Right lobe of liver (tissue), 6 donors: ENCODE measurements around the gene CCHCR1. TPM values are rescaled to one million over a fixed set of nuclear protein-coding genes. Genes with fewer than 3 reads are reported as not detected.

Experiments
- ATAC-seq, 4 donors: fragments of 200-7000 bp; cut with Tn5 transposase; one replicate each; pipeline ENCODE4 v1.9.1; 2020; ENCODE audit warnings: mild to moderate bottlenecking in 4 of 4, moderate library complexity in 4 of 4
- DNase-seq, 3 donors: peaks; one replicate each; pipeline ENCODE4 v3.0.0-alpha.2; 2020
- H3K27ac ChIP-seq, 3 donors: fragments of 200-600 bp; one replicate each; pipeline ENCODE4 v1.8.0; 2022
- H3K27me3 ChIP-seq, 2 donors: fragments of 200-600 bp; one replicate each; pipeline ENCODE4 v1.8.0; 2022
- H3K36me3 ChIP-seq, 4 donors: fragments of 200-600 bp; sonication (generic) in 1 of 4; one replicate each; pipeline versions ENCODE4 v1.5.1 to v1.8.0; 2017 to 2022; ENCODE audit warnings: control low read depth in 1 of 4
- H3K4me1 ChIP-seq, 4 donors: fragments of 200-600 bp; sonication (generic) in 1 of 4; one replicate each; pipeline versions ENCODE4 v1.5.1 to v1.8.0; 2017 to 2022; ENCODE audit warnings: control low read depth in 1 of 4
- H3K4me3 ChIP-seq, 3 donors: fragments of 200-600 bp; one replicate each; pipeline ENCODE4 v1.8.0; 2022
- H3K9me3 ChIP-seq, 4 donors: fragments of 200-600 bp; sonication (generic) in 1 of 4; one replicate each; pipeline versions ENCODE4 v1.5.1 to v1.8.0; 2017 to 2022; ENCODE audit warnings: control low read depth in 1 of 4
- CTCF ChIP-seq, 4 donors: fragments of 200-600 bp in 3 of 4; fragments of 450-650 bp in 1 of 4; IDR thresholded peaks; one replicate each; pipeline versions ENCODE4 v1.5.1 to v1.8.0; 2016 to 2022; ENCODE audit warnings: antibody characterized with exemption in 4 of 4, mild to moderate bottlenecking in 2 of 4
- POLR2A ChIP-seq: fragments of 450-650 bp; IDR thresholded peaks from one replicate; pipeline ENCODE4 v1.6.1; 2017; ENCODE audit warnings: antibody characterized with exemption, mild to moderate bottlenecking
- WGBS: methylation state at CpG from one replicate; pipeline ENCODE4 v1.1.6; 2018; ENCODE audit warnings: low coverage, low lambda C conversion rate; ENCODE audit not compliant: insufficient coverage; ENCODE audit errors: missing lambda C conversion rate; 5-methylcytosine and 5-hydroxymethylcytosine counted together
- intact Hi-C, 2 donors: fragments of 100-400 bp; cut with DNase I; formaldehyde crosslinking; loops; one replicate each; pipeline versions ENCODE4 v1.11.2 to v1.14.1; 2022
- total RNA-seq, 6 experiments: library from RNA; depleted of rRNA in 2 of 6; stranded (reverse); fragments of >200 nt in 2 of 6; fragmentation: NEBNext Ultra II Directional in 3 of 6; extraction: Animal tissue kit (Norgen Biotek cat#: 25700) in 3 of 6; gene quantifications; one replicate each; pipeline versions ENCODE4 v1.1.0 to v1.2.4, GENCODE V29; 2016 to 2023
- donor health status: DM: no; HTN: yes; CAD: no.
- donor health status: DM: no; HTN: no; CAD: no.
- donor health status: DM: no; HTN: no; CAD: no.
- donor health status: DM: no; HTN: yes; CAD: no.
- donor health status: DM: no; HTN: yes; CAD: no.

CCHCR1 gene
- total RNA-seq, 6 experiments from 2014 or later, result 6.0 to 9.1 (median 8.0) TPM

GRCh38 chr6:31130751-31131150 lies 26.9 kb downstream of the CCHCR1 start:
- Histone ChIP-seq H3K4me1 (no peaks in the 10 kb centered on the region), H3K4me3 (no peak overlapping the region), H3K9me3 (no peaks in the 10 kb centered on the region), H3K27ac (no peak overlapping the region), H3K27me3 (no peaks in the 10 kb centered on the region), H3K36me3 (no peaks in the 10 kb centered on the region)
- WGBS, result 69% methylated on average over 3 of the region's 3 CpGs
- TF ChIP-seq CTCF (IDR thresholded peaks at IDR 0.05) (no peak), POLR2A (no peak)
- DNase-seq (no peak), ATAC-seq (no peak)
- intact Hi-C loops, result loop anchor here in 1 of 2 donors (10.0 kb wide), 1 partner anchor 244 kb away; no protein-coding TSS in a partner anchor

- 26% methylated on average over 4 of the region's 4 CpGs for WGBS
- TF ChIP-seq CTCF (IDR thresholded peaks at IDR 0.05) (no peak), POLR2A (no peak)
- DNase-seq (no peak), ATAC-seq (no peak)
- no peak overlapping the region for H3K27ac ChIP-seq
- no peaks in the 10 kb centered on the region for H3K4me1 ChIP-seq
- H3K9me3 ChIP-seq, result no peaks in the 10 kb centered on the region
- H3K27me3 ChIP-seq, result no peaks in the 10 kb centered on the region
- intact Hi-C loops, result no loop called here
- H3K4me3 ChIP-seq, result no peak overlapping the region
- no peaks in the 10 kb centered on the region for H3K36me3 ChIP-seq
Observed at GRCh38 chr6:31129130-31129529, 28.5 kb downstream of the CCHCR1 start.

GRCh38 chr6:31128093-31128676 lies 29.4 kb downstream of the CCHCR1 start:
- ATAC-seq (peak; percentile 81 to 89 (median 82)), DNase-seq (peak in 2 of 3 donors; percentile 64)
- H3K9me3 ChIP-seq, result no peaks in the 10 kb centered on the region
- no peak overlapping the region for H3K4me3 ChIP-seq
- intact Hi-C loops, result no loop called here
- no peaks in the 10 kb centered on the region for H3K27me3 ChIP-seq
- peak; percentile 54 to 89 (median 83) for TF ChIP-seq CTCF (IDR thresholded peaks at IDR 0.05)
- TF ChIP-seq POLR2A, result no peak
- no peaks in the 10 kb centered on the region for H3K4me1 ChIP-seq
- under 1% methylated on average over 8 of the region's 8 CpGs for WGBS
- no peak overlapping the region for H3K27ac ChIP-seq
- H3K36me3 ChIP-seq, result no peaks in the 10 kb centered on the region

- TF ChIP-seq CTCF (IDR thresholded peaks at IDR 0.05), result no peak
- TF ChIP-seq POLR2A, result no peak
- Histone ChIP-seq H3K36me3 (no peaks in the 10 kb centered on the region), H3K4me3 (no peak overlapping the region), H3K27me3 (no peaks in the 10 kb centered on the region), H3K9me3 (no peaks in the 10 kb centered on the region), H3K4me1 (no peaks in the 10 kb centered on the region), H3K27ac (no peak overlapping the region)
- no peak for DNase-seq
- ATAC-seq, result no peak
- WGBS, result 59% methylated on average over 11 of the region's 16 CpGs
- intact Hi-C loops, result no loop called here
Observed at GRCh38 chr6:31126396-31127175, 31.0 kb downstream of the CCHCR1 start.
